ENCODE results near the gene TSEN2. TPM values are rescaled to one million over a fixed set of nuclear protein-coding genes. Genes with fewer than 3 reads are reported as not detected.

The TSEN2 gene
- total RNA-seq, 2 donors from 2014 or later, result 13.7 to 21.1 TPM

GRCh38 chr3:12507591-12508281 lies 23.5 kb downstream of the TSEN2 start:
- H3K9ac ChIP-seq (ENCODE audit: low read depth in 2 of 2, low read length in 2 of 2), result no peak overlapping the region
- no peaks in the 10 kb centered on the region for H3K27me3 ChIP-seq
- TF ChIP-seq, protein P1, sequence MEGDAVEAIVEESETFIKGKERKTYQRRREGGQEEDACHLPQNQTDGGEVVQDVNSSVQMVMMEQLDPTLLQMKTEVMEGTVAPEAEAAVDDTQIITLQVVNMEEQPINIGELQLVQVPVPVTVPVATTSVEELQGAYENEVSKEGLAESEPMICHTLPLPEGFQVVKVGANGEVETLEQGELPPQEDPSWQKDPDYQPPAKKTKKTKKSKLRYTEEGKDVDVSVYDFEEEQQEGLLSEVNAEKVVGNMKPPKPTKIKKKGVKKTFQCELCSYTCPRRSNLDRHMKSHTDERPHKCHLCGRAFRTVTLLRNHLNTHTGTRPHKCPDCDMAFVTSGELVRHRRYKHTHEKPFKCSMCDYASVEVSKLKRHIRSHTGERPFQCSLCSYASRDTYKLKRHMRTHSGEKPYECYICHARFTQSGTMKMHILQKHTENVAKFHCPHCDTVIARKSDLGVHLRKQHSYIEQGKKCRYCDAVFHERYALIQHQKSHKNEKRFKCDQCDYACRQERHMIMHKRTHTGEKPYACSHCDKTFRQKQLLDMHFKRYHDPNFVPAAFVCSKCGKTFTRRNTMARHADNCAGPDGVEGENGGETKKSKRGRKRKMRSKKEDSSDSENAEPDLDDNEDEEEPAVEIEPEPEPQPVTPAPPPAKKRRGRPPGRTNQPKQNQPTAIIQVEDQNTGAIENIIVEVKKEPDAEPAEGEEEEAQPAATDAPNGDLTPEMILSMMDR (IDR thresholded peaks at IDR 0.05), result no peak
- no peak overlapping the region for H3K27ac ChIP-seq
- no peak for DNase-seq
- no peaks in the 10 kb centered on the region for H3K9me3 ChIP-seq
- intact Hi-C loops (cut with DNase I), result no loop called here
- H3K4me3 ChIP-seq, result no peak overlapping the region
- no peaks in the 10 kb centered on the region for H3K4me1 ChIP-seq
- no peaks in the 10 kb centered on the region for H3K36me3 ChIP-seq

DNA sequence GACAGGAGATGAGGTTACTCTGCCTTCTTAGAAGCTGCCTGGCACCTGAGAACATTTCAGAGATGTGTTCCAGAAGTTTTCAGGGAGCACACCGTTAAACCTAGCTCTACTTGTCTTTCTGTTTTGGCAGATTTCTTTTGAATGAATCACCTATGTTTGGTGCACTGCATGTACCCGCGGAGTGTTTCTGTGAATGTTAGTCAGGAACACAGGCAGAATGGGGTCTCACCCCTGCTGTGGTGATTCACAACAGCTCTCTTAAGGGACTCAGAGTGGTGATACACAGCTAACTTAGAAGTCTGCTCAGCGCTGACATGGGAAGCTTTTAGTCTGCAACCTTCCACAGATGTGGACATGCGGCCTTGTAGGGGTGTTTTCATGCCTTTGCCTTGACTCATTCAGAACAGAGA lies 24.0 kb downstream of the TSEN2 start:
- no peak overlapping the region for H3K9ac ChIP-seq (ENCODE audit: low read depth in 2 of 2, low read length in 2 of 2)
- no peak overlapping the region for H3K4me3 ChIP-seq
- intact Hi-C loops (cut with DNase I), result no loop called here
- DNase-seq, result no peak
- no peaks in the 10 kb centered on the region for H3K9me3 ChIP-seq
- TF ChIP-seq, protein P1 (IDR thresholded peaks at IDR 0.05), result no peak
- H3K27me3 ChIP-seq, result no peaks in the 10 kb centered on the region
- H3K27ac ChIP-seq, result no peak overlapping the region
- H3K4me1 ChIP-seq, result no peaks in the 10 kb centered on the region
- no peaks in the 10 kb centered on the region for H3K36me3 ChIP-seq

DNA sequence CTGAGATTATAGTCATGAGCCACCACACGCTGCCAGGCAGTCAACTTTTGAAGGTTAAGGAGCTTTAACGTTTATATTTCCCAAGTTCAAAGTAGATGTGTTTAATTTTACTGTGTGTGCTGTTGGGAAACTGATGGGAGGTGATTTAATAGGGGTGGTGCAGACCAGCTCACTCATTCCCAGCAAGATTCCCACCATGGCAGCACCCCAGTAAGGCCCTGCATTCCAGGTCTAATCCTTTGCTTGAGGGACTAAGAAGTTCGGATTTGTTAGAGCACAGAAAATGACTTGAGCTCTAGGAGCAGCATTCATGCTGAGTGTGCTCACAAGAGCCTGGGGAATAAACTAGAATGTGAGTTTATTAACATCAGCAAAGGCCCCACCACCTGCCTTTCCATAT lies 25.2 kb downstream of the TSEN2 start:
- Histone ChIP-seq H3K36me3 (no peaks in the 10 kb centered on the region), H3K27me3 (no peaks in the 10 kb centered on the region), H3K9me3 (no peaks in the 10 kb centered on the region), H3K4me3 (no peak overlapping the region), H3K9ac (ENCODE audit: low read depth in 2 of 2, low read length in 2 of 2) (no peak overlapping the region), H3K4me1 (no peaks in the 10 kb centered on the region), H3K27ac (no peak overlapping the region)
- no peak for DNase-seq
- intact Hi-C loops (cut with DNase I), result no loop called here
- TF ChIP-seq, protein P1 (IDR thresholded peaks at IDR 0.05), result no peak

GRCh38 chr3:12512534-12513118 lies 28.3 kb downstream of the TSEN2 start:
- H3K27me3 ChIP-seq, result no peaks in the 10 kb centered on the region
- DNase-seq, result no peak
- H3K4me1 ChIP-seq, result no peaks in the 10 kb centered on the region
- intact Hi-C loops (cut with DNase I), result no loop called here
- H3K36me3 ChIP-seq, result no peaks in the 10 kb centered on the region
- H3K4me3 ChIP-seq, result no peak overlapping the region
- H3K9me3 ChIP-seq, result no peaks in the 10 kb centered on the region
- no peak overlapping the region for H3K9ac ChIP-seq (ENCODE audit: low read depth in 2 of 2, low read length in 2 of 2)
- TF ChIP-seq, protein P1 (IDR thresholded peaks at IDR 0.05), result no peak
- H3K27ac ChIP-seq, result no peak overlapping the region

DNA sequence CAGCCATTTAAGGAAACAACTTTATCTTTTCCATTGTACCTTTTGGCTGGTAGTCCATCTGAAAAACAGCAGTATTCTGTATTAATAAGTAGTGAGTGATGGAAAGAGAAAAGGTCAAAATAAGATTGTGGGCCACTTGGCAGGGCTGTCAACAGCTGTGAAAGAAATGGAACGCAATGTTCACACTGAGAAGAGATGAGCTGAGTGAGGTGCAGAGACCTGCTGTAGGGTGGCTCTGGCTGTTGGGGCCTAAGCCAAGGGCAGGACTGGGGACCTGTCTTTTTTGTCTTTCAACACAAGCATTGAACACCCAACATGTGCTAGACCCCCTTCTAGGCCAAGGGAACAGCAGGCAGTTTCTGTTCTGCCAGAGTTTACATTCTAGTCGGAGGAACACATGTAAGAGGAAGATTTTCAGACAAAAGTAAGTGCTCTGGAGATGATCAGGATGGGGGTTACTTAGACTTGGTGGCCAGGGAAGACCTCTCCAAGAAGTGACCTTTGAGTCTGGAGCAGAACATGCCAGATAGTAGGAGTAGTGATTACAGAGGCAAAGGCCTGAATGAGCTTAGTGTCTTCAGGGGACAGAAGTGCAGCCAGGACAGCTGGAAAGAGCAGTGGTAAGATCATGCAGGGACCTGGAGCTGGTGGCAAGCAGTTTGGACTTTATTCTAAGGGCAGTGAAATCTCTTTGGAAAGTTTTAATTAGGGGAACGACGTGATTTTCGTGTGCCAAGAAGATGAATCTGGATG lies 29.6 kb downstream of the TSEN2 start:
- no peaks in the 10 kb centered on the region for H3K27me3 ChIP-seq
- no peak for DNase-seq
- H3K36me3 ChIP-seq, result no peaks in the 10 kb centered on the region
- H3K27ac ChIP-seq, result no peak overlapping the region
- intact Hi-C loops (cut with DNase I), result no loop called here
- no peak overlapping the region for H3K4me3 ChIP-seq
- no peaks in the 10 kb centered on the region for H3K9me3 ChIP-seq
- no peaks in the 10 kb centered on the region for H3K4me1 ChIP-seq
- TF ChIP-seq, protein P1 (IDR thresholded peaks at IDR 0.05), result no peak
- no peak overlapping the region for H3K9ac ChIP-seq (ENCODE audit: low read depth in 2 of 2, low read length in 2 of 2)
